ENCODE measurements around the gene FAAH.

Gene FAAH

GRCh38 chr1:46431695-46432094 is 37.6 kb downstream of the FAAH start:
- TF ChIP-seq GABPA (IDR thresholded peaks at IDR 0.05; ENCODE audit: low read depth) = no peak
- TF ChIP-seq SPI1 (IDR thresholded peaks at IDR 0.05; ENCODE audit: borderline replicate concordance, low read depth) = no peak
- TF ChIP-seq, protein P1, sequence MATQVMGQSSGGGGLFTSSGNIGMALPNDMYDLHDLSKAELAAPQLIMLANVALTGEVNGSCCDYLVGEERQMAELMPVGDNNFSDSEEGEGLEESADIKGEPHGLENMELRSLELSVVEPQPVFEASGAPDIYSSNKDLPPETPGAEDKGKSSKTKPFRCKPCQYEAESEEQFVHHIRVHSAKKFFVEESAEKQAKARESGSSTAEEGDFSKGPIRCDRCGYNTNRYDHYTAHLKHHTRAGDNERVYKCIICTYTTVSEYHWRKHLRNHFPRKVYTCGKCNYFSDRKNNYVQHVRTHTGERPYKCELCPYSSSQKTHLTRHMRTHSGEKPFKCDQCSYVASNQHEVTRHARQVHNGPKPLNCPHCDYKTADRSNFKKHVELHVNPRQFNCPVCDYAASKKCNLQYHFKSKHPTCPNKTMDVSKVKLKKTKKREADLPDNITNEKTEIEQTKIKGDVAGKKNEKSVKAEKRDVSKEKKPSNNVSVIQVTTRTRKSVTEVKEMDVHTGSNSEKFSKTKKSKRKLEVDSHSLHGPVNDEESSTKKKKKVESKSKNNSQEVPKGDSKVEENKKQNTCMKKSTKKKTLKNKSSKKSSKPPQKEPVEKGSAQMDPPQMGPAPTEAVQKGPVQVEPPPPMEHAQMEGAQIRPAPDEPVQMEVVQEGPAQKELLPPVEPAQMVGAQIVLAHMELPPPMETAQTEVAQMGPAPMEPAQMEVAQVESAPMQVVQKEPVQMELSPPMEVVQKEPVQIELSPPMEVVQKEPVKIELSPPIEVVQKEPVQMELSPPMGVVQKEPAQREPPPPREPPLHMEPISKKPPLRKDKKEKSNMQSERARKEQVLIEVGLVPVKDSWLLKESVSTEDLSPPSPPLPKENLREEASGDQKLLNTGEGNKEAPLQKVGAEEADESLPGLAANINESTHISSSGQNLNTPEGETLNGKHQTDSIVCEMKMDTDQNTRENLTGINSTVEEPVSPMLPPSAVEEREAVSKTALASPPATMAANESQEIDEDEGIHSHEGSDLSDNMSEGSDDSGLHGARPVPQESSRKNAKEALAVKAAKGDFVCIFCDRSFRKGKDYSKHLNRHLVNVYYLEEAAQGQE (IDR thresholded peaks at IDR 0.05; ENCODE audit: insufficient replicate concordance, low read depth) = no peak
- TF ChIP-seq, protein P2, sequence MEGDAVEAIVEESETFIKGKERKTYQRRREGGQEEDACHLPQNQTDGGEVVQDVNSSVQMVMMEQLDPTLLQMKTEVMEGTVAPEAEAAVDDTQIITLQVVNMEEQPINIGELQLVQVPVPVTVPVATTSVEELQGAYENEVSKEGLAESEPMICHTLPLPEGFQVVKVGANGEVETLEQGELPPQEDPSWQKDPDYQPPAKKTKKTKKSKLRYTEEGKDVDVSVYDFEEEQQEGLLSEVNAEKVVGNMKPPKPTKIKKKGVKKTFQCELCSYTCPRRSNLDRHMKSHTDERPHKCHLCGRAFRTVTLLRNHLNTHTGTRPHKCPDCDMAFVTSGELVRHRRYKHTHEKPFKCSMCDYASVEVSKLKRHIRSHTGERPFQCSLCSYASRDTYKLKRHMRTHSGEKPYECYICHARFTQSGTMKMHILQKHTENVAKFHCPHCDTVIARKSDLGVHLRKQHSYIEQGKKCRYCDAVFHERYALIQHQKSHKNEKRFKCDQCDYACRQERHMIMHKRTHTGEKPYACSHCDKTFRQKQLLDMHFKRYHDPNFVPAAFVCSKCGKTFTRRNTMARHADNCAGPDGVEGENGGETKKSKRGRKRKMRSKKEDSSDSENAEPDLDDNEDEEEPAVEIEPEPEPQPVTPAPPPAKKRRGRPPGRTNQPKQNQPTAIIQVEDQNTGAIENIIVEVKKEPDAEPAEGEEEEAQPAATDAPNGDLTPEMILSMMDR (IDR thresholded peaks at IDR 0.05; ENCODE audit: insufficient read depth, low read length) = no peak
- no peak for TF ChIP-seq POLR2AphosphoS5 (IDR thresholded peaks at IDR 0.05; ENCODE audit: low read depth)
- Histone ChIP-seq H3K27me3 (ENCODE audit: insufficient read depth, poor library complexity, severe bottlenecking) (no peaks in the 10 kb centered on the region), H3K4me3 (replicated peaks; ENCODE audit: insufficient read depth, low read length) (no peak overlapping the region), H3K27ac (replicated peaks) (no peak overlapping the region)
- no peak for DNase-seq (ENCODE audit: low read depth in 1 of 2, low spot score in 1 of 2)

- H3K4me3 ChIP-seq (replicated peaks; ENCODE audit: insufficient read depth, low read length) = no peak overlapping the region
- no peaks in the 10 kb centered on the region for H3K27me3 ChIP-seq (ENCODE audit: insufficient read depth, poor library complexity, severe bottlenecking)
- H3K27ac ChIP-seq (replicated peaks) = no peak overlapping the region
- no peak for DNase-seq (ENCODE audit: low read depth in 1 of 2, low spot score in 1 of 2)
- TF ChIP-seq SPI1 (IDR thresholded peaks at IDR 0.05; ENCODE audit: borderline replicate concordance, low read depth) (no peak), POLR2AphosphoS5 (IDR thresholded peaks at IDR 0.05; ENCODE audit: low read depth) (no peak), GABPA (IDR thresholded peaks at IDR 0.05; ENCODE audit: low read depth) (no peak)
- TF ChIP-seq, protein P1 (IDR thresholded peaks at IDR 0.05; ENCODE audit: insufficient replicate concordance, low read depth) = no peak
- TF ChIP-seq, protein P2 (IDR thresholded peaks at IDR 0.05; ENCODE audit: insufficient read depth, low read length) = no peak
Observed at GRCh38 chr1:46432781-46433327, 38.7 kb downstream of the FAAH start.

GRCh38 chr1:46434358-46434757 is 40.2 kb downstream of the FAAH start:
- no peaks in the 10 kb centered on the region for H3K27me3 ChIP-seq (ENCODE audit: insufficient read depth, poor library complexity, severe bottlenecking)

More at GRCh38 chr1:46434358-46434757, 40.2 kb downstream of the FAAH start:
- TF ChIP-seq, protein P1 (IDR thresholded peaks at IDR 0.05; ENCODE audit: insufficient replicate concordance, low read depth) = no peak
- TF ChIP-seq GABPA (IDR thresholded peaks at IDR 0.05; ENCODE audit: low read depth) (no peak), POLR2AphosphoS5 (IDR thresholded peaks at IDR 0.05; ENCODE audit: low read depth) (no peak), SPI1 (IDR thresholded peaks at IDR 0.05; ENCODE audit: borderline replicate concordance, low read depth) (no peak)
- TF ChIP-seq, protein P2 (IDR thresholded peaks at IDR 0.05; ENCODE audit: insufficient read depth, low read length) = no peak
- no peak overlapping the region for H3K4me3 ChIP-seq (replicated peaks; ENCODE audit: insufficient read depth, low read length)
- no peak for DNase-seq (ENCODE audit: low read depth in 1 of 2, low spot score in 1 of 2)
- H3K27ac ChIP-seq (replicated peaks) = no peak overlapping the region

Measured in HL-60 (cell line).